Activated CD4-positive, alpha-beta T cell treated with anti-CD3 and anti-CD28 coated beads, Interleukin-2, amount 50 U/mL, for 48 hours (primary cell): Measurements from ENCODE around the gene TPO.
"Not testable (repeated sequence)": the region's sequence is repeated elsewhere in the genome, so short reads cannot be mapped to it uniquely, and the experiment has no call there.

Experiments used
- DNase-seq, 2 experiments: peaks; one replicate each; pipeline ENCODE4 v3.0.0-alpha.2; 2020

TPO gene

DNA sequence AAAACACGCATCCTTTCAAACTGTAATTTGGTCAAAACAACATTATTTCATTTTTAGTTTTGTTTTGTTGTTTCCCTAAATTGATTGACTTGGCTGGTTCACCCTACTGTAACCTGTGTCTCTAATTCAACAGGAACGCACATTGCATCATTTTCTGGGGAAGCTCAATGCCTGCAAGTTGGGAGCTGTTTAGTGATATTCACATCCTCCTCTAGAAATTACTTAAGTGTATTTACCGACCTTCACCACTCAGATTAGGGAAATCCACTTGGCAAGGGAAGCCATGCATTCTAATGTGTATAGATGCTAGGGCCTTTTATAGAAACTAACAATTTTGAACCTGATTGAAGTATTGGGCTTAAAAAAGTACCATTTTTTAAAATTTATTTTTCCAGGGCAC is 7.3 kb upstream of the TPO start:
- DNase-seq: no peak

DNA sequence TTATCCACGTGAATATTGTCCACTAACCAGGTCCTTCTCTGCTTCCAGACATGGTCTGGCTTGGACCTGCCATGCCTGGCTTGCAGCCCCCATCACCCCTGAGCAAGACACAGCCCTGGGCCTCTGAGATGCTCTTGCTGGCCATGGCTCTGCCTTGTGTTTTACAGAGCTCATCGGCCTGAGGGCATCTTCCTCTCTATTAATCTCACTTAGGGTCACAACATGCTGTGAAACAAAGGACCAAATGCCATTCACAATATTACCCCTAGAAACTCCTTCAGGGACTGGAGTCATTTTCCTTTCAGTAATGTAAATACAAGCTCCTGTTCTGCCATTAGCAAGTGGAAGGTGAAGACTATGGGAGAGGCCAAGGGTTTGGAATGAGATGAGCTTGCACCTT is 6.8 kb upstream of the TPO start:
- DNase-seq: no peak

DNA sequence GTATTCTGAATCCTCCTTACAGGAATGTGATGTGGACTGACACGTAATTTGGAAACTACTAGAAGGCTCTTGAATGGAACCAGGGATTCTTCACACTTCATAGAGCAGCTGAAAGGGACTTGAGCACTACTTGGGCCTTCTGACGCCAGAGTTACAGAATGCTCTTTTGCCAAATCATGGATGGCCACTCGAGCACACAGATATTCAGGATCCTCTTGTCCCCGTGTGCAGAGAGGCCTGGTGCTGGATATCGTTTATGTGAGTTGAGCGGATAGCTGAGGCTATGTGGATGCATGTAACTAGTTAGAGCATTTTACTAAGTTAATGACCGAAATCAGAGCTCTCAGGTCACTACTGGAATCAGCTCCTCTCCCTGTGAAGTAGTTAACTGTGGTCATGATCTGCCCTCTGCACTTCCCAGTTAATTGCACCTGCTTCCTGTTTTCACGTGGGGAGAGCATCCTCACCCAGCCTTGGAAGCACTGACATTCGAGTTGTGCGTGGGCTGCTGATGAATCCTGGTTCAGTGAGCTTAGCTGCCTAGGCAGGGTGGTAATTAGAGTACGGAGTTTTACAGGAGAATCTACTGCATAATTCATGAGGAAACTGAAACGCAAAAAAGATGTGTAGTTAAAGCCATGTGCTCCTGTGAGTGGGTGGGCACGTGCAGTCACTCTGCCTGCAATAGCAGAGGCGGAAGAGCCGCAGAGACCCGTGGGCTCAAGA is 5.2 kb upstream of the TPO start:
- DNase-seq: no peak

DNA sequence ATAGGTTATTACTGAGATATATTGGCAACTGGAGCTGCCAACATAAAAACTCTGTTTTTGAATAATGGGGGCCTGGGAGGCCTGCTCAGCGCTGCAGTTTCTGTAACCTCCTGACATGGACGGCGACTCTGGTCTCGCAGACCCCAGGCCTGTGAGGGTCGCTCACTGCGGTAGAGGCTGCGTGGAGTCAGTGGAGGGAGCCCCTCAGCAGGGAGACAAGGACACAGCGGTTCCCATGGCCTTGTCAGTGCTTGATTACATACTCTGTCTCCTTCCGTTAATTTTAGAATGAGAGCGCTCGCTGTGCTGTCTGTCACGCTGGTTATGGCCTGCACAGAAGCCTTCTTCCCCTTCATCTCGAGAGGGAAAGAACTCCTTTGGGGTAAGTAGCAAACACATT is 858 bp downstream of the TPO start:
- no peak for DNase-seq

DNA sequence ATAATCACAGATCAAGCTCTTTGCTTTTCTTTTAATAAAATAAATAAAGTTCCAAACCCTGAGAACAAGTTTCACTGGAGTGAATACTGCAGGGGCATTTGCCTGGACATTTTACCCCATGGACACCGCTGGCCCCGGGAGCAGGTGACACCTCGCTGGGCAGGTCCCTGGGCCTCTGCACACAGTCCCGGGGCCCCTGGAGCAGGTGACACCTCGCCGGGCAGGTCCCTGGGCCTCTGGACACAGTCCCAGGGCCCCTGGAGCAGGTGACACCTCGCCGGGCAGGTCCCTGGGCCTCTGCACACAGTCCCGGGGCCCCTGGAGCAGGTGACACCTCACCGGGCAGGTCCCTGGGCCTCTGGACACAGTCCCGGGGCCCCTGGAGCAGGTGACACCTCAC is 1.6 kb downstream of the TPO start:
- not testable (repeated sequence) for DNase-seq

DNA sequence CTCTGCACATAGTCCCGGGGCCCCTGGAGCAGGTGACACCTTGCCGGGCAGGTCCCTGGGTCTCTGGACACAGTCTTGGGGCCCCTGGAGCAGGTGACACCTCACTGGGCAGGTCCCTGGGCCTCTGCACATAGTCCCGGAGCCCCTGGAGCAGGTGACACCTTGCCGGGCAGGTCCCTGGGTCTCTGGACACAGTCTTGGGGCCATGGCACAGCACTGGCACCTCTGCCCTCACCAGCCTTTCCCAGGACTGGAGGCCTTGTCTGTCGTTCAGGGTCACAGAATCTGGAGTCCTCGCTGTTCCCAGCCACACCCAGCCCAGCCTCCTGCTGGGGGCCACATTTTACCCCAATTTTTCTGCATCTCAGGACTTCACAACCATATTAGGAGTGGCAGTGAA is 2.2 kb downstream of the TPO start:
- no peak for DNase-seq

DNA sequence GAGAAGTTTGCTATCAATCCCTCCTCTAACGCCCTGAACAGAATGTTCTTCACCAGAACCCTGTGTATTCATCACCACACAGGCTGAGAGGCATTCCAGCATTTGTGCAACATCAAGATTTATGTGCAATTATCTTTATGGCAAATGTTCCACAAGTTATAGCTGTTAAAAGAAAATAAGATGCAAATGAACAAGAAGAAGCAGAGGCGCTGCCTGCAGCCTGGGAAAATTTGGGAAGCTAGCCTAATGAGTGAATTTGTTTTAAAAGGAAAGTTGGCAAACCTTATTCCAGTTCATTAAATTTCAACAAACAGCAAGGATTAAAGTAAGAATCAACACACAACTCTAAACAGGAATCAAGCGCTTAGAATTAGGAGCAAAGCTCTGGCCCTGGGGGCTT is 5.3 kb downstream of the TPO start:
- no peak for DNase-seq

DNA sequence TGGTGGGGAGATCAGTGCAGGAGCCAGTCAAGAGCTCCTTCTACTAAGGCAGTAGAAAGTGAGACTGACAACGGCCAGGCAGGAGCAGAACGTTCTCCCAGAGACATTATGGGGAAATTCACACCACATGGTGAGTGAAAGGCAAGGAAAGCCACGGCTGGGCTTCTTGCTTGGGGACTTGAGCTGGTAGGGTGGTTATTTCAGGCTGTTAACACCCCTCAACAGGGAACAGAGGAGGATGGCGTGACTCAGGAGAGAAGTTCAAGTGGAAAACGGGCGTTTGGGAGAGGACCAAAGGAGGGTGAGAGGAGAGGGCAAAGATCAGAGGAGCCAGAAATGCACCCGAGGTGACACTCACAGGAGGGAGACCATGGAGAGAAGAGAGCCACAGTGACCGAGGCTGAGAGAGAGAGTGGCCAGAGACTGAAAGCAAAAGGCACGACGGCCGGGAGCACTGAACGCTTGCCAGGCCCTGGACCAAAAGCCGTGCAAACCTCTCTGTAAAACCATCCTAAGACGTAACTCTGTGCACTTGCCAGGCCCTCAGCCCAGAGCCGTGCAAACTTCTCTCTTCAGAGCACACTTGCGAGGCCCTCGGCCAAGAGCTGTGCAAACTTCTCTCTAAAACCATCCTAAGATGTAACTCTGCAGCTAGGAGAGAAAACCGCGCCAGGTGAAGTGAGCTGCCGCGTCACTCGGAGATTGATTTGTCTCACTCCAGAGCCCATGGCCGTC is 7.7 kb downstream of the TPO start:
- DNase-seq: no peak

DNA sequence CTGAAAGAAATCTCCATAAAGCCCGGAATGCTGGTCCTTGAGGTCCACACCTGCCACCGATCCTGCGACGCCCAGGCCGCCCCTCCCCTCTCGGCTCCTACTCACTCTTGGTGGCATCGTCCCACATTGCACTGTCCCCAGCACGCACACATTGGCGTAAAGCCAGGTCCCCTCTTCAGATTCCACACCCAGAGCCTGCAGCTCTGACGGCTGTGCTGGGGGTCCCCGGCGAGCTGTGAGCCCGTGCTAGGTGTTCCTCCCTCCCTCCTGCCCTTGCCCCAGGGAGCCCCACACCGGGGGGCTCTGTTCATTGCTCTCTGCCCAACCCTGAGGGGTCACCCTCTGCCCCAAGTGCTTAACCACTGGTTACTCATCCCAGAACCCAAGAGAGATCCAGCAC is 8.5 kb downstream of the TPO start:
- no peak for DNase-seq

DNA sequence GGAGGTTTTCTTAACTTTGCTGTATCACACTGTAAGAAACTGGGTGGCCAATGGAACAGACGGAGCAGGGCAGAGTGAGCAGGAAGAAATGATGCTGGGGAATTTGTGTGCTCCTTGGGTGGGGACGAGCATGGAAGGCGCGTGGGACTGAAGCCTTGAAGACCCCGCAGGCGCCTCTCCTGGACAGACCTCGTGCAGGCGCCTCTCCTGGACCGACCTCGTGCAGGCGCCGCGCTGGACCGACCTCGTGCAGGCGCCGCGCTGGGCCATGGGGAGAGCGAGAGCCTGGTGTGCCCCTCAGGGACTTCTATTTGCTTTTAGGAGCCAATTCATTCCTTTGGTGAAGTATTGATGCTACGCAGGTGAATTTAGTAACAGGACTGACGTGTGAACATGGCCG is 8.9 kb downstream of the TPO start:
- no peak for DNase-seq

DNA sequence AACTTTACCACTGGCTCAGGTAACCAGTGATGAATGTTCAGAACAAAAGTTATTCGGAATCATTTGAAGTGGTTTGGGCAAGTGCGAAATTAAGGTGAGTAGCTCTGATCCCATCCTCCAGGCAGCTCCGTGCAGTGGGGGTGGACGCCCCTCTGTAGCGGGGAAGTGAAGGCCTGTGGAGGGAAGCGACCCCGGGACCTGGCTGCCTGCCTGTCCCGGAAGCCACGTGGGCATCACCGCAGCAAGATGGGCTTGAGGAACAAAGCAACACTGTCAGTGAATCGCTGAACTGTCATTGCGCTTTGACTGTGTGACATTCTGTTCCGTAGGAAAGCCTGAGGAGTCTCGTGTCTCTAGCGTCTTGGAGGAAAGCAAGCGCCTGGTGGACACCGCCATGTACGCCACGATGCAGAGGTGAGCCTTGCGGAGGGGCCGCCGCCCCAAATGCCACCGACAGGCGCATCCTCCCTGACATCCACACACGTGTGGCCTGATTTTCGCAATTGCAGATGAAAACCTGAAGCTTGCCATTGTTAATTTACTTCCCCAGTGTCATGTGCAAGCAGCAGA is 9.5 kb downstream of the TPO start:
- no peak for DNase-seq

DNA sequence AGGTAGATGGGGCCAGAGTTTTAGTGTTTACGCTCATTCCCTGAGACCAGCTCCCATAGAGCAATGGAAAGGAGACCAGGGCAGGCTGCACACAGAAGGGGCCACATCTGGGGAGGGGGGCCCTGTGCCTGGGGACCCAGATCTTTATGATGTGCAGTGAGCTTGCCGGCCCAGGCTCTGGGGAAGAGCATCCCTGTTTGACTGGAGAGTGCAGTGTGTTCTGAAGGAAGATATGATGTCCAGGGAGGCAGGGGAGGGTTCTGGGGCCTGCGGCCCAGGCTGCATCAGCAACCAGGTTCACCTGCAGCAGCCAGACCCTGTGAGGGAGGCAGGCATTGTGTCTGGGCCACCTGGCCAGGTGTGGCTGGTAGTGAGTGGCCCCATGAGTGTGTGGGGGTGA is 13.8 kb downstream of the TPO start:
- DNase-seq: no peak

DNA sequence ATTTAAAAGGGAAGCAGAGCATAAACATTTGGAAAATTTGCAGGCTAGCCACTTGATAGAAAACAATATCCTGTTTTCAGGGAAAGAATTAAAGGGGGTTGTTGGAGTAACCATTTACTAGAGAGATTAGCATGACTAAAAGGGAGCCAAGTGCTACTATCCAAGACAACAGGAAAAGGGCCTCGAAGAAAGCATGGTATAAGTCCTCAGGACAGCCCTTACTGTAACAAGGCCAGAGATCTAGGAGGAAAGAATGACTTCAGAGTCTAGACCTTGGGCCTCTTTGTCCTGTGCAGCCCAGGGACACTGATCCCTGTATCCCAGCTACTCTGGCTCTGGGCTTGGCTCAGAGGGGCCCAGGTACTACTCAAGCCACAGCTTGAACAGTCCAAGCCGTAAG is 16.6 kb downstream of the TPO start:
- DNase-seq: no peak

DNA sequence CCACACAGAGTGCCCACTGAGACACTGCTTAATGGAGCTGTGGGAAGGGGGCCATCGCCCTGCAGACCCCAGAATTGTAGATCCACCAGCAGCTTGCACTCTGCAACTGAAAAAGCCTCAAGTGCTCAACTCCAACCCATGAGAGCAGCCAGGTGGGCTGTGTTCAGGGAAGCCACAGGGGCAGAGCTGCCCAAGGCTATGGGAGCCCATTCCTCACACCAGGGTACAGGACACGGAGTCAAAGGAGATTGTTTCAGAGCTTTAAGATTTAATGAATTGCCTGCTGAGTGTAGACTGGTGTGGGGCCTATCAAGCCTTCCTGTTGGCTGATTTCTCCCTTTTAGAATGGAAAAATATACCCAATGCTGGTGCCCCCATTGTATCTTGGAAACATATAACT is 17.2 kb downstream of the TPO start:
- no peak for DNase-seq

DNA sequence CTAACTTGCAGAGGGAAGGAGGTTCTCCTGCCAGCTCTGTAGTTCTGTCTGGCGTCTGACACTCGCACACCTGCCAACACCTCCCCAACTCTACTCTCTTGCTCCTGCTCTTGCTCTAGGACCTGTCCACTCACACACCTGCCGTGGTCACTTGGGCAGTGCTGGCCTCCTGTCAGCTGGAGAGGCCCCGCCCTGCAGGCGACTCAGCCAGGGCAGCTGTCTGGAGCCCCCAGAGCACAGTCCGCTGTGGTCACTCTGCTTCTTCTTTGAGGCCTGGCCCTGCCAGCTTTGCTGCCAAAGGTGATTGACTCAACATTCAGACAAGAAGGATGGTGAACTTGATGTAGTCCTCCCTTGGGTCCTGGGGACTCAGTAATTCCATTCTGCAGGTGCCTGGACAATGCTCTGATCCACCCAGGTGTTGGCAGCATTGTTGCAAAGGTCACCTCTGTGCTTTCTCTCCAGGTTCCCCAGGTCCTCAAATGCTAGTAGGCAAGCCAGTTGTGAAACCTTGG is 18.7 kb downstream of the TPO start:
- no peak for DNase-seq

DNA sequence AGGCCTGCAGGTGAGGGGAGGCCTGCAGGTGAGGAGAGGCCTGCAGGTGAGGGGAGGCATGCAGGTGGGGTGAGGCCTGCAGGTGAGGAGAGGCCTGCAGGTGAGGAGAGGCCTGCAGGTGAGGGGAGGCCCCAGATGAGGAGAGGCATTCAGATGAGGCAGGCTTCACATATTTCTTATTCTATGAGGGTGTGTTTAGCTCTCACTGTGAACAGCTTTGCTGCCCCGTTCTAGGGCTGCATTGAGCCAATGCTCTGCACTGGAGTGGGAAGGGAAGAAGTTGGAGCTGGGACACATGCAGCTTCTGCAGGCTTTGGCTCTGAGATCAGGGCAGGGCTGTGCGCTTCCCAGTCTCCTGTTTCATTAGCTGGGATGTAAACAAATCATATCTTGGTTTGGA is 19.5 kb downstream of the TPO start:
- no peak for DNase-seq

DNA sequence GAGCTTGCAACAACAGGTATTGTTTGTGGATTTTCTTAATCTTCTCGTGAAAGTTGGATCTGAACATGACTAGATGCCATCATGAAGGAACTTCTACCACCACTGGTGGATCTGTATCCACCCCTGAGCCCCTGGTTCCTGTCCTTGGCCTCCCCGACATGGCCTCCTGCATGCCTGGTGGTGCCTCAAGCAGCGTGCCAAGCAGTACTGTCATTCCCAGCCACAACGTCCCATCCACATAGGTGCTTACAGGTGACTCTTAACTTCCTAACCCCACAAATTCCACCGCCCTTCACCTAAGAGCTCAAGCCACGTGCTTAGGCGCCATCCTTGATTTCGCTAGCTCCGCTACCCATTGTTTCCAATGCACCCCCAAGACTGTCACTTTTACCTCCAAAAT is 23.1 kb downstream of the TPO start:
- DNase-seq: no peak

DNA sequence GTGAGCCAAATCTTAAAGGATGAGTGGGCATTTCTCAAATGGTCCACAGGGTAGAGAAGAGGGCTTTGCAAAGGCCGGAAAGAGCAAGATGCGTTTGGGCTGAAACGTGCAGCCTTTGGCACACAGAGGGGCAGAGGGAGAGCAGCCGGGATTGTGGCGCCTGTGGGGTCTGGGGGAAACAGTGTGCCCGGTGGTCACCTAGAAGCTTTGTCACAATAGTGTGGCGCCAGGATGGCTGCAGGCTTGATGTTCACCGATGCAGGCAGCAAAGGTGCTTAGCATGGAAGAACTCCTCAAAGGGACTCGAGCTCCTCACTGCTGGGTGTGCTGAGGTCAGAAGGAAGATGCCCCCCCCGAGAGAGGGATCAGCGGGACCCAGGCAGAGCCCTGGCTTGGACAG is 23.8 kb downstream of the TPO start:
- no peak for DNase-seq

DNA sequence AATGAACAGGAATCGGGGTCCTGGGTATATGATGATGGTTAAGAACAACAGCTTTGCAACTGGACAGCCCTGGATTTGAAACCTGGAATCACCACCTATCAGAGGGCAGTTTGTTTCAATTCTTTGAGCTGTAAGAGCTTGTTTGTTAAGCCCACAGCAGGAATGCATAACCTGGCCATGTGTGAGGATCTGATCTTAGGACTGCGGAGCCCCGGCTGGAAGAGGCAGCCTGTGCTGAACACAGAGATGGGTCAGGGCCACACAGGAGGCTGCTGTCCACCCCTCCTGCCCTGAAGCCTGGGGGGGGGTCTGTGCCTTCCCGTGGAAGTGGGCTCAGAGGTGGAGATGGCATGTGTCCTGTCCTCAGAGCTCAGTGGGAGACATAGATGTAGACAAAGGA is 24.3 kb downstream of the TPO start:
- no peak for DNase-seq

DNA sequence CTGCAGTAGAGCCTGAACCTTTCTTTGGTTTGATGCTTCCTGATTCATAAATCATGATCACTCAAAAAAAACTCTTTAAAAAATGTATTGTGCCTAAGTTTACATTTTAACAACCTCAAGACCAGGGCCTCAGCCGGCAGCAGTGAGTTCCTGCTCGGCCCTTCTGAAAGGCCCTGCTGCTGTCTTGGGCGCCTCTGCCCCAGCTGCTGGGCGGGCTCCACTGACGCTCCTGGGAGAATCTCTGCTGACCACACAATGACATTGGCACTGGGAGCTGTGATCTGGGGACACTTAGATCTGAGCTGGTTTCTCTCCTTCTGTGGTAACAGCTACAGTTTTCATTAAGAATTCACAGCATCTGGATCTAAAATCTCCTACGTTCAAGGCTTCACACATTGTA is 25.7 kb downstream of the TPO start:
- DNase-seq: no peak

DNA sequence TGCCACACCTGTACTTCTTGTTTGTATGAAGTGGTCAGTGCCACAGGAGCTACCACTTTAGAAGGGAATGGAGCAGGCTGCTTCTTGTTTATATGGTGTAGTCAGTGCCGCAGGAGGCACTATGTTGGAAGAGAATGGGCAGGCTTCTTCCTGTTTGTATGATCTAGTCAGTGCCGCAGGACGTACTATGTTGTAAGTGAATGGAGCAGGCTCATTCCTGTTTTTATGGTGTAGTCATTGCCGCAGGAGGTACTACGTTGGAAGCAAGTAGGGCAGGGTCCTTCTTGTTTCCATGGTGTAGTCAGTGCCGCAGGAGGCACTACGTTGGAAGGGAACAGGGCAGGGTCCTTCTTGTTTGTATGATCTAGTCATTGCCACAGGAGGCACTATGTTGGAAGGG is 27.3 kb downstream of the TPO start:
- no peak for DNase-seq

DNA sequence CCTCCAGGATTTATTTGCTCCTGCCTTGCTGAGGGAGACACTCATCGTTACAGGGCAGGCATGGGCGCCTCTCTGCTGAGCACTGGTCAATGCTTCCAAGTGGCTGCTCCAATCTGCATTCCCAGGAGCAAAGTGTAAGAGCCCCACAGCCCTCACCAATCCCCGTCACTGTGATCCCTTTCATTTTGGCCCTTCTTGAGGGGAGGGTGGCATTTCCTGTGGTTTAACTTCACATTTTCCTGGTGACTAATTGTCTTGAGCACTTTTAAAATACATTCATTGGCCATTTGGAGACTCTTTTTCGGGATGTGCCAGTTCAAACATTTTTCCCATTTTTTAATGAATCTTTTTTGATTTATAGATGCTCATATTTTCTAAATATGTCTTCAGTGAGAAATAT is 33.0 kb downstream of the TPO start:
- DNase-seq: no peak

DNA sequence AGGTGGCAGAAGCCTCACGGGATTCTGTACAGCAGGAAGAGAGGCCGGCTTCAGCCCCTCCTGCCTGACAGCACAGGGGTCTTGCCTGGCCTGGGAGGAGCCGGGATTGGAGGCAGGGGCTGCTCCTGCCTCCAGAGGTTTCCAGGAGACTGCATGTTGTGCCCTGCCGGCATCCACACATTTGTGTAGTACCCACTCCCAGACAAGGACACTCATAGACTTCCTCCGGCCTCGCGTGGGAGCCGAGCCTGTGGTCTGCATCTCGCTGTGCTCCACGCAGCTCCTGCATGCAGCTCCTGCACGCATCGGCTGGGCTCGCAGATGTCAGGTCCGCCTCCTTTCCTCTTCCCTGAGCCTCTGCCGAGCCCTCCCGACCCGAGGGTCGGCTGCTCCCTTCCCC is 34.7 kb downstream of the TPO start:
- DNase-seq: no peak

DNA sequence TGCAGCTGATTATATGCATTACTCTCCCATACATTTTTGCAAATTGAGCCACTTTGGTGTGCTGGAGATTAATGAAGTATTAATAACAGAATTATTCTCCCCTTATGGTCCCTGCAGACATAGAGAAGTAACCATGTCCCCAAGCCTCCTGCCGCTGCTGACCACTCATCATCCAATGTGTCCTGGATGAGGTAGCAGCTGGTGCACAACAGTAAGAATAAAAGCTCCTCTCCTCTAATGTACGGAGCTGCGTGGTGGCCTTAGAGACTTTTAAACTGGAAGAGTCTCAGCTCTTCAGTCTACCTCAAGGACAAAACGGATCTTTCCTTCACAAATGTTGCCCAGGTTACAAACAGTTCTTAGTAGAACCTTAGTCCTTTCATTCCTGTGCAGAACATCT is 37.7 kb downstream of the TPO start:
- DNase-seq: no peak
